ENCODE results near the gene CLEC2B.
A peak's percentile ranks its signal among the peaks of the same experiment; 100 is the strongest.
"Not testable (repeated sequence)": the region's sequence is repeated elsewhere in the genome, so short reads cannot be mapped to it uniquely, and the experiment has no call there.

The CLEC2B gene

GRCh38 chr12:9869307-9870161, at the start of gene CLEC2B:
TSS of gene CLEC2B (minus strand) at chr12:9869354.
- peak; percentile 8 for DNase-seq

- DNase-seq = no peak
Observed at GRCh38 chr12:9911708-9912107, 42.6 kb upstream of the CLEC2B start.

- no peak for DNase-seq
Observed at GRCh38 chr12:9910716-9911421, 41.7 kb upstream of the CLEC2B start.

- no peak for DNase-seq
Observed at GRCh38 chr12:9909724-9910123, 40.6 kb upstream of the CLEC2B start.

- DNase-seq = no peak
Observed at GRCh38 chr12:9908350-9908749, 39.2 kb upstream of the CLEC2B start.

GRCh38 chr12:9907769-9908168, 38.6 kb upstream of the CLEC2B start:
- DNase-seq = no peak

GRCh38 chr12:9906873-9907272, 37.7 kb upstream of the CLEC2B start:
- DNase-seq = no peak

- DNase-seq = no peak
Observed at GRCh38 chr12:9902539-9903228, 33.5 kb upstream of the CLEC2B start.

GRCh38 chr12:9900930-9901329, 31.8 kb upstream of the CLEC2B start:
- DNase-seq = no peak

GRCh38 chr12:9899209-9899608, 30.1 kb upstream of the CLEC2B start:
- DNase-seq = no peak

- no peak for DNase-seq
Observed at GRCh38 chr12:9897535-9897934, 28.4 kb upstream of the CLEC2B start.

- no peak for DNase-seq
Observed at GRCh38 chr12:9895215-9895971, 26.2 kb upstream of the CLEC2B start.

- no peak for DNase-seq
Observed at GRCh38 chr12:9888665-9889273, 19.6 kb upstream of the CLEC2B start.

- DNase-seq = no peak
Observed at GRCh38 chr12:9883175-9883574, 14.0 kb upstream of the CLEC2B start.

GRCh38 chr12:9881988-9882387, 12.8 kb upstream of the CLEC2B start:
- no peak for DNase-seq

GRCh38 chr12:9881246-9881645, 12.1 kb upstream of the CLEC2B start, which contains the start of gene KLRF2:
TSS of gene KLRF2 (plus strand) at chr12:9881489. CDS start at chr12:9881596, 107 bp downstream.
- no peak for DNase-seq

- no peak for DNase-seq
Observed at GRCh38 chr12:9880532-9881078, 11.5 kb upstream of the CLEC2B start.

GRCh38 chr12:9876120-9876519, 7.0 kb upstream of the CLEC2B start:
- not testable (repeated sequence) for DNase-seq

- DNase-seq = no peak
Observed at GRCh38 chr12:9872742-9873141, 3.6 kb upstream of the CLEC2B start.

GRCh38 chr12:9872162-9872561, 3.0 kb upstream of the CLEC2B start:
- DNase-seq = no peak

- DNase-seq = no peak
Observed at GRCh38 chr12:9870286-9870866, 1.2 kb upstream of the CLEC2B start.

- no peak for DNase-seq
Observed at GRCh38 chr12:9868951-9869306, 225 bp downstream of the CLEC2B start.
